OCI-LY1 (cell line): ENCODE results near the gene CSNK2A2.

Experiments
- H2AFZ ChIP-seq: fragments of 200-600 bp; sonication (generic), shearing (Covaris generic); 2 replicates; pipeline ENCODE4 v1.6.0; 2014; ENCODE audit warnings: antibody characterized with exemption, mild to moderate bottlenecking, low read length
- H3F3A ChIP-seq: fragments of 200-600 bp; sonication (generic), shearing (Covaris generic); 2 replicates; pipeline ENCODE4 v1.6.0; 2014; ENCODE audit warnings: mild to moderate bottlenecking, antibody characterized with exemption, low read length, moderate library complexity; ENCODE audit not compliant: insufficient read depth
- H3K27ac ChIP-seq: fragments of 200-600 bp; sonication (generic); 2 replicates; pipeline ENCODE4 v1.5.1; 2014; ENCODE audit warnings: low read length, mixed run types, mild to moderate bottlenecking, low read depth; ENCODE audit not compliant: poor library complexity, severe bottlenecking
- H3K27me3 ChIP-seq: fragments of 200-600 bp; sonication (generic); 2 replicates; pipeline ENCODE4 v1.6.0; 2014; ENCODE audit warnings: antibody characterized with exemption, mild to moderate bottlenecking, low read length, moderate library complexity; ENCODE audit not compliant: insufficient read depth
- H3K36me3 ChIP-seq: fragments of 200-600 bp; sonication (generic); 2 replicates; pipeline ENCODE4 v1.6.1; 2014; ENCODE audit warnings: mild to moderate bottlenecking, antibody characterized with exemption, low read length, moderate library complexity, mixed read lengths; ENCODE audit not compliant: insufficient read depth
- H3K4me1 ChIP-seq: fragments of 200-600 bp; sonication (generic); 2 replicates; pipeline ENCODE4 v1.5.1; 2014; ENCODE audit warnings: mild to moderate bottlenecking, low read length, moderate library complexity; ENCODE audit not compliant: insufficient read depth, severe bottlenecking
- H3K4me2 ChIP-seq: fragments of 200-600 bp; sonication (generic), shearing (Covaris generic); 2 replicates; pipeline ENCODE4 v1.6.1; 2014; ENCODE audit warnings: low read length
- H3K4me3 ChIP-seq: fragments of 200-600 bp; sonication (generic); 2 replicates; pipeline ENCODE4 v1.5.1; 2014; ENCODE audit warnings: low read length, low read depth, mild to moderate bottlenecking, mixed read lengths; ENCODE audit not compliant: poor library complexity, severe bottlenecking
- H3K79me2 ChIP-seq: fragments of 200-600 bp; shearing (Covaris generic); 2 replicates; pipeline ENCODE4 v1.6.1; 2016; ENCODE audit warnings: mixed run types, low read length, mixed read lengths; ENCODE audit not compliant: insufficient read depth
- H3K9ac ChIP-seq: fragments of 200-600 bp; sonication (generic), shearing (Covaris generic); 2 replicates; pipeline ENCODE4 v1.6.1; 2014; ENCODE audit warnings: mild to moderate bottlenecking, low read length, mixed read lengths
- H3K9me2 ChIP-seq: fragments of 200-600 bp; sonication (generic), shearing (Covaris generic); 2 replicates; pipeline ENCODE4 v1.6.1; 2014; ENCODE audit warnings: low read depth, mild to moderate bottlenecking, low read length, mixed read lengths
- H3K9me3 ChIP-seq: fragments of 200-600 bp; shearing (Covaris generic); 2 replicates; pipeline ENCODE4 v1.6.1; 2014; ENCODE audit warnings: low read length, mixed read lengths
- H4K20me1 ChIP-seq: fragments of 200-600 bp; sonication (generic), shearing (Covaris generic); 2 replicates; pipeline ENCODE4 v1.6.0; 2016; ENCODE audit warnings: mild to moderate bottlenecking, low read length; ENCODE audit not compliant: insufficient read depth
- EZH2 ChIP-seq: fragments of 200-600 bp; sonication (generic), shearing (Covaris generic); IDR thresholded peaks from 2 replicates; pipeline ENCODE4 v1.8.0; 2017; ENCODE audit warnings: borderline replicate concordance, mixed run types, mild to moderate bottlenecking, antibody characterized with exemption, low read length, moderate library complexity, mixed read lengths
- TF ChIP-seq, protein P1 (sequence below): fragments of 200-600 bp; sonication (generic), shearing (Covaris generic); IDR thresholded peaks from 2 replicates; pipeline ENCODE4 v1.5.1; 2017; ENCODE audit warnings: mild to moderate bottlenecking, antibody characterized with exemption, low read length, moderate library complexity, mixed read lengths

Gene CSNK2A2

DNA sequence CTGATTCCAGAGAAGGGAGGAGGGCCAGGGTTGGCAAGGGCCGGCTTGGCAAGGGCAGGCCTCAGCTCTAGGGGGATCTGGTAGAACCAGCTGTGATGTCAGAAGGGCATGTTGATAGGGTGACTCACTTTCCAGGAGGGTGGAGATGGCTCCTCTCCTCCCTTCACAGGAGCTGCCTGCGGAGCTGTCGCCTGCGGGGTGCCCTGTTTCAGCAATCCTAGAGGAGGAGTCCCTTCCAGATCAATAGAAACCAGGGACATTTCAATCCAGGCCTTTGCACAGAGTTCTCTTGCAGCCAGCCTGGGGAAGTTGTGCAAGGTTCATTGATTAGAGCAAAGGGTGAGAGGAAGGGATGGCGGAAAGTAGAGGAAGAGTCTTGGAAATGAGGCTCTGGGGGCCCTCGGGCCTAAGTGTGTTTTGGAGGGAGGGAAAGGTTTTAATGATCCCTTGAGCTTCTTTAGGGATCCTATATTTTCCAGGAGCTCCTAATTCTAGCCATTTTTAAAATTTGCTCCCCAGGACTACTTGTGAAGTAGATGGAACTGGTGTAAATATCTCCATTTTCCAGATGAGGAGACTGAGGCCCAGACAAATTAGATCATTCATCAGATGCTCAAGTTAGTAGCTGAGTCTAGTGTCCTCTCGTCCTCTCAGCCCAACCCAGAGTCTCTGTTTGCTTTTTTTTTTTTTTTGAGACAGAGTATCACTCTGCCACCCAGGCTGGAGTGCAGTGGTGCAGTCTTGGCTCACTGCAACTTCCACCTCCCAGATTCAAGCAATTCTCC lies 24.8 kb upstream of the CSNK2A2 start:
- no peak overlapping the region for H3K27ac ChIP-seq
- H3K4me2 ChIP-seq, result no peak overlapping the region
- no peaks in the 10 kb centered on the region for H3K36me3 ChIP-seq
- H3K4me3 ChIP-seq, result no peak overlapping the region
- H3K4me1 ChIP-seq, result no peaks in the 10 kb centered on the region
- H3K9me2 ChIP-seq, result no peaks in the 10 kb centered on the region
- no peaks in the 10 kb centered on the region for H3F3A ChIP-seq
- H3K79me2 ChIP-seq, result no peaks in the 10 kb centered on the region
- no peaks in the 10 kb centered on the region for H4K20me1 ChIP-seq
- H2AFZ ChIP-seq, result no peak overlapping the region
- H3K9ac ChIP-seq, result no peak overlapping the region
- no peak for TF ChIP-seq EZH2
- TF ChIP-seq, protein P1, sequence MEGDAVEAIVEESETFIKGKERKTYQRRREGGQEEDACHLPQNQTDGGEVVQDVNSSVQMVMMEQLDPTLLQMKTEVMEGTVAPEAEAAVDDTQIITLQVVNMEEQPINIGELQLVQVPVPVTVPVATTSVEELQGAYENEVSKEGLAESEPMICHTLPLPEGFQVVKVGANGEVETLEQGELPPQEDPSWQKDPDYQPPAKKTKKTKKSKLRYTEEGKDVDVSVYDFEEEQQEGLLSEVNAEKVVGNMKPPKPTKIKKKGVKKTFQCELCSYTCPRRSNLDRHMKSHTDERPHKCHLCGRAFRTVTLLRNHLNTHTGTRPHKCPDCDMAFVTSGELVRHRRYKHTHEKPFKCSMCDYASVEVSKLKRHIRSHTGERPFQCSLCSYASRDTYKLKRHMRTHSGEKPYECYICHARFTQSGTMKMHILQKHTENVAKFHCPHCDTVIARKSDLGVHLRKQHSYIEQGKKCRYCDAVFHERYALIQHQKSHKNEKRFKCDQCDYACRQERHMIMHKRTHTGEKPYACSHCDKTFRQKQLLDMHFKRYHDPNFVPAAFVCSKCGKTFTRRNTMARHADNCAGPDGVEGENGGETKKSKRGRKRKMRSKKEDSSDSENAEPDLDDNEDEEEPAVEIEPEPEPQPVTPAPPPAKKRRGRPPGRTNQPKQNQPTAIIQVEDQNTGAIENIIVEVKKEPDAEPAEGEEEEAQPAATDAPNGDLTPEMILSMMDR, result no peak
- no peaks in the 10 kb centered on the region for H3K27me3 ChIP-seq
- H3K9me3 ChIP-seq, result no peaks in the 10 kb centered on the region

DNA sequence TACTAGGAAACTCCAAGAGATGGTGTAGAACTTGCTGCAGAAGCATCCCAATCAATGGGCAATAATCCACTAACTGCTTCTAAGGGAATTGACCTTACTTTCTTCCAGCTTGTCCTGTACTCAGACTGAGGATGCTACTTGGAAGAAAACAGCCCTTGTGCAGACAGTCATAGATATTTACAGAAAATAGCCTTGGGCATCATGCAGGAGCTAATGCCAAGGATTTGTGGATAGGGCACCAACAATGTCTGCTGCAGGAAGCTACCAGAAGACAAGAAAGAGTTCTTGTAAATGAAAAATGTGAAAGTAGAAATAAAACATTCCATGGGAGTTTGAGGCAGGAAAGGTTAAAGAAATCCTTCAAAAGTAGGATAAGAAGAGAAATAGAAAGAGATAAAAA lies 21.5 kb upstream of the CSNK2A2 start:
- H2AFZ ChIP-seq, result no peak overlapping the region
- H3K9ac ChIP-seq, result no peak overlapping the region
- no peaks in the 10 kb centered on the region for H3K9me3 ChIP-seq
- no peaks in the 10 kb centered on the region for H3K4me1 ChIP-seq
- H3K79me2 ChIP-seq, result no peaks in the 10 kb centered on the region
- no peak overlapping the region for H3K4me3 ChIP-seq
- no peaks in the 10 kb centered on the region for H4K20me1 ChIP-seq
- no peaks in the 10 kb centered on the region for H3K27me3 ChIP-seq
- no peaks in the 10 kb centered on the region for H3F3A ChIP-seq
- H3K9me2 ChIP-seq, result no peaks in the 10 kb centered on the region
- TF ChIP-seq, protein P1, result no peak
- no peak for TF ChIP-seq EZH2
- H3K4me2 ChIP-seq, result no peak overlapping the region
- H3K27ac ChIP-seq, result no peak overlapping the region
- no peaks in the 10 kb centered on the region for H3K36me3 ChIP-seq

DNA sequence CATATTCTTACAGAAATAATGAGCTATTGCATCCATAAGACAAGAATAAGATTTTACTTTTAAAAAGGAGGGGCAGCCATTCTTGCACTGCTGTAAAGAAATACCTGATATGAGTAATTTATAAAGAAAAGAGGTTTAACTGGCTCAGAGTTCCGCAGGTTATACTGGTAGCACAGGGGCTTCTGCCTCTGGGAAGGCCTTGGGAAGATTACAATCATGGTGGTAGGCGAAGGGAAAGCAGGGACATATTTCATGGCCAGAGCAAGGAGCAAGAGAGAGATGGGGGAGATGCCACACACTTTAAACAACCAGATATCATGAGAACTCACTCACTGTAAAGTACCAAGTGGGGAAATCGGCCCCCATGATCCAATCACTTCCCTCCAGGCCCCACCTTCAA lies 20.9 kb upstream of the CSNK2A2 start:
- Histone ChIP-seq H3K9me2 (no peaks in the 10 kb centered on the region), H2AFZ (no peak overlapping the region), H3K27me3 (no peaks in the 10 kb centered on the region), H3K9me3 (no peaks in the 10 kb centered on the region), H3K9ac (no peak overlapping the region), H3K27ac (no peak overlapping the region), H4K20me1 (no peaks in the 10 kb centered on the region), H3K4me1 (no peaks in the 10 kb centered on the region), H3K36me3 (no peaks in the 10 kb centered on the region), H3K4me2 (no peak overlapping the region), H3F3A (no peaks in the 10 kb centered on the region), H3K4me3 (no peak overlapping the region), H3K79me2 (no peaks in the 10 kb centered on the region)
- TF ChIP-seq, protein P1, result no peak
- TF ChIP-seq EZH2, result no peak
